HFF-Myc (cell line): ENCODE data around the gene CDH3.

Source experiments
- DNase-seq: peaks from one replicate; pipeline ENCODE4 v3.0.0-alpha.2; 2011; ENCODE audit warnings: low read depth; ENCODE audit errors: extremely low read depth
- H3K4me3 ChIP-seq: replicated peaks from 2 replicates; pipeline ENCODE4 v1.5.1; 2011; ENCODE audit warnings: low read depth, mild to moderate bottlenecking, control low read depth, low read length
- TF ChIP-seq, protein P1 (sequence below): IDR thresholded peaks from 2 replicates; pipeline ENCODE4 v1.5.1; 2012; ENCODE audit warnings: mild to moderate bottlenecking, low read depth, low read length, control low read depth; ENCODE audit errors: missing control alignments

CDH3 gene

DNA sequence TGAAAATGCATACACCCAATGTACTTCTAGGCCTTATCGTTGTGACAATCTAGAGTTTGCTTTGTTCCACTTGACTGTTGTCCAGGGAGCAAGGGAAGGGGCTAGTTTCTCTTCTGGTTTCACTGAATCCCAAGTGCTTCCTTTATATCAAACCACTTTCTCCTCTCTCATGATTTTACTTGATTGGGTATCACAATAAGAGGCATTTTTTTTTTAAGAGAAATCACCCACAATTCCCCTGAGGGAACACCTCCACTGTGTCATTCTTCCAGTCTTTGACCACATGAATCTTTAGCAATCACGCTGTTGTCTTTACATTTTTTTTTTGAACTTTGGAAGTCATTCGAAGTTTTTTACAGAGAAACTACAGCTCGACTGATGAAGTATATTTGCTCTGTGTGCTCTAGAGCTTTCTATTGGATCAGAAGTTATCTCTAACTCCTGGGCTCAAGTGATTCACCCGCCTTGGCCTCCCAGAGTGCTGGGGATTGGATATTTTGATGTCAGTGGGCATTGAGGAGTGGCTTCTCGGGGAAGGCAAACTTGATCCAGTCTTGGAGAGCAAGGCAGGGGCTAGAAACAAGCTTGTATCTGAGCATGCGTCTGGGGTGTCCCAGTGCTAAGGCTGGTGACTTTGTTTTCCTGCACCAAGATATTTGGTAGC, 95.0 kb downstream of the CDH3 start:
- no peak for DNase-seq
- no peak overlapping the region for H3K4me3 ChIP-seq
- TF ChIP-seq, protein P1, sequence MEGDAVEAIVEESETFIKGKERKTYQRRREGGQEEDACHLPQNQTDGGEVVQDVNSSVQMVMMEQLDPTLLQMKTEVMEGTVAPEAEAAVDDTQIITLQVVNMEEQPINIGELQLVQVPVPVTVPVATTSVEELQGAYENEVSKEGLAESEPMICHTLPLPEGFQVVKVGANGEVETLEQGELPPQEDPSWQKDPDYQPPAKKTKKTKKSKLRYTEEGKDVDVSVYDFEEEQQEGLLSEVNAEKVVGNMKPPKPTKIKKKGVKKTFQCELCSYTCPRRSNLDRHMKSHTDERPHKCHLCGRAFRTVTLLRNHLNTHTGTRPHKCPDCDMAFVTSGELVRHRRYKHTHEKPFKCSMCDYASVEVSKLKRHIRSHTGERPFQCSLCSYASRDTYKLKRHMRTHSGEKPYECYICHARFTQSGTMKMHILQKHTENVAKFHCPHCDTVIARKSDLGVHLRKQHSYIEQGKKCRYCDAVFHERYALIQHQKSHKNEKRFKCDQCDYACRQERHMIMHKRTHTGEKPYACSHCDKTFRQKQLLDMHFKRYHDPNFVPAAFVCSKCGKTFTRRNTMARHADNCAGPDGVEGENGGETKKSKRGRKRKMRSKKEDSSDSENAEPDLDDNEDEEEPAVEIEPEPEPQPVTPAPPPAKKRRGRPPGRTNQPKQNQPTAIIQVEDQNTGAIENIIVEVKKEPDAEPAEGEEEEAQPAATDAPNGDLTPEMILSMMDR = no peak

DNA sequence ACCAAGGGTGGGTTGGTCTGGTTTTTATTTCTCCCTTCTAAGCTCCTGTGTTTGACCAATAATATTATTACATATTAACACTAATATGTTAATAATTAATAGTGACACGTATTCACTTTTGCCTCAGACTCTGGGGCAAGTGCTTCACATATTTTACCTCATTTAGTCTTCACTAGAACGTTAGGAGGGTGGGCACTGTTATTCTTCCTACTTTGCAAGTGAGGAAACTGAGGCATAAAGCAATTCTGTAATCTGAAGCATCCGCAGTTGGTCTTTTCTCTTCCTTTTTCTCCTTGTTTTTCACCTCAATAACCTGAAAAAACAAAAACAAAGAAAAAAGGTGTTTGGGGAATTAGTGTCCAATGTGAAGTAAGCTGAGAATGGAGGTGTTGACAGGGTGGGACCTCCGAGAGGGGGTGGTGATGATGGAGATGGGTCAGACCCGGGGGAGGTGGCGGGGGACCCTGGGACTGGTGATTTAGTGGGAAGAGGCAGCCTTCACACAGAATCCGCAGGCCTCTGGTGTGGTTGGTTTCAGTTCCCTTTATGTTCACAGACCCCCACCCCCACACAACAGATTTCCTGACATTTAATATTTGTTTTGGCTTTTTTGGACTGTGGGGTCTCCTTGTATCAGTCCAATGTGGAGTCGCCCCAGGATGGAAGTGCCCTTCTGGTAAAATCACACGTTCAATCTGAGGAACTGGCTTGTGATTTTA, 95.7 kb downstream of the CDH3 start:
- TF ChIP-seq, protein P1 = no peak
- H3K4me3 ChIP-seq = no peak overlapping the region
- no peak for DNase-seq

DNA sequence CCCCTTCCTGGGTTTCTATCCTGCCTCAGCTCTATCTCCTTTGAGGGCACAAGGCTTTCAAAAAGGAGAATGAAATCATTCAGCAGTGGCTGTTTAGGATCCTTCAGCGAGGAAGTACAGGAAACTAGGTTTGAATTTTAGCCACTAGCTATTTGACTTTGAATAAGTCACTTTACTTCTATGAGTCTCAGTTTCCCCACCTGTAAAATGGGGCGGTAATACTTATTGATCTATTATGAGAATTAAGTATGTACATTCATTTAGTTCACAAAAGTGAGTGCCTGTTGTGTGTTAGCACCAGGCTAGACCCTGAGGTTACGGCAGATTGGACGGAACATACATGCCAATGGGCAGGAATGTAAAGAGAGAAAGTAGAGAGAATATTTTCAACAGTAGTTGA, 98.6 kb downstream of the CDH3 start:
- DNase-seq = no peak
- TF ChIP-seq, protein P1 = no peak

DNA sequence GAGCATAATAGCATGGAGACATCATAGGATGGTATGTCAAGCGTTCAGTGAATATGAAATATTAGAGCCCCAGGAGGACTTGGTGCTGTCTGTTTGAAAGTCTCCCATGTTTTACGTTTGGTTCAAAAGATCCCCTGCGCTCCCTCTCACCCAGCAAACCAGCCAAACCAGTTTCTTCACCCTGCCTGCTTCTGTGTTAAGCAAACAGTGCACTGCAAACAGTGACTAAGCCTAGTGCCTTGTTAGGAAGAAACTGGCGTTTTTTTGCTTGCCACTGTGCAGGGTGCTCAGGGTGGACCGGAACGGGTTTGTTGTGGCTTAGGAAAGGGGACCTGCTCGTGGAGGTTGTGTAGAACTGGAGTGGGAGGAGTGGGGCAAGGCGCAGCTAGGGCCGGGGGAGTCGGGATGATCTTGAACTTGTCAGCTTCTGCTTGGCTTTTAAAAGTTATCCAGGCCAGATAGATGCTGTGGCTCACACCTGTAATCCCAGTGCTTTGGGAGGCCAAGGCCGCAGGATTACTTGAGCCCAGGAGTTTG, 99.7 kb downstream of the CDH3 start:
- TF ChIP-seq, protein P1 = no peak
- no peak overlapping the region for H3K4me3 ChIP-seq
- no peak for DNase-seq

More for the DNA sequence above, 98.6 kb downstream of the CDH3 start:
- H3K4me3 ChIP-seq = no peak overlapping the region

DNA sequence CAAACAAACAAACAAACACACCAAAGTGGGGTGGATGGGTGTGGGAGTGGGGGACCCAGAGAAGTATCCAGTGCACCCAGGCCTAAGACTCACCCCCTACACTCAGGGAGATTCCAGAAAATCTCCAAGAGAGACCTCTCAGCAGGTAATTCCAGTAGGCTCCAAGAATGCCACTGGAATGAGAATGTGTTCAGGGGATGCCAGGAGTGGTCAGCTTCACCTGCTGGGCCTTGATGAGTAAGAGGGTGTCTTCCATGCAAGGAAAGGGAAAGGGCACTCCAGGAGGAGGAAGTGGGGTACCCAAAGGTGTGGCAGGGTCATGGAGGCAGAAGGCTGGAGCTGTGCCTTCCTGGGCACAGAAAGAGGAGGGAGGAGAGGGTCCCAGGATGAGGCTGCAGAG, 101.8 kb downstream of the CDH3 start:
- TF ChIP-seq, protein P1 = no peak

DNA sequence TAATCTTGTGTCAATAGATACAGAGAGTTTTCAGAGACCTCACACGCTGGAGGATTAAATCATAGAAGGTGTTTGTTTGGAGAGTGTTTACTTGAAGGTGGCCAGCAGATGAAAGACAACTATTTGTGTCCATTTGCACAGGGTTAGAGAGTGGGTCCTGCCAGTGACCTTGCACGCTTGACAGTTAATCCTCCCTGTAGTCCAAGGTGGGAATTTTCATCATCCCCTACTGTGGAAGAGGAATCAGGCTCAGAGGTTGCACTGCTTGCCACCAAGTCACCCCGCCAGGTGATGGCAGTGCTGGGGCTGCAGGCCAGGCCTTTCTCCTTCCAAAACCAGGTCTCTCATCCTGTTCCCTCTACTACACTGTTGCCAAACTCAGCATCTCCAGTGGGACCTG, 104.3 kb downstream of the CDH3 start:
- TF ChIP-seq, protein P1 = no peak
- H3K4me3 ChIP-seq = no peak overlapping the region
- DNase-seq = no peak

More for the DNA sequence above, 101.8 kb downstream of the CDH3 start:
- no peak overlapping the region for H3K4me3 ChIP-seq
- DNase-seq = no peak
